ENCODE measurements around the gene MACROD2.
"Not testable (repeated sequence)": the region's sequence is repeated elsewhere in the genome, so short reads cannot be mapped to it uniquely, and the experiment has no call there.

Gene MACROD2

GRCh38 chr20:14889496-14890255 is 894.4 kb downstream of the MACROD2 start:
- peak; percentile 32 for DNase-seq

GRCh38 chr20:14890713-14891112 is 895.4 kb downstream of the MACROD2 start:
- no peak for DNase-seq

GRCh38 chr20:14892782-14893181 is 897.5 kb downstream of the MACROD2 start:
- DNase-seq: no peak

GRCh38 chr20:14896569-14896968 is 901.3 kb downstream of the MACROD2 start:
- no peak for DNase-seq

- DNase-seq: no peak
Observed at GRCh38 chr20:14897608-14898007, 902.3 kb downstream of the MACROD2 start.

- DNase-seq: no peak
Observed at GRCh38 chr20:14902432-14903089, 907.2 kb downstream of the MACROD2 start.

- no peak for DNase-seq
Observed at GRCh38 chr20:14906908-14907434, 911.7 kb downstream of the MACROD2 start.

GRCh38 chr20:14910126-14910525 is 914.8 kb downstream of the MACROD2 start:
- no peak for DNase-seq

GRCh38 chr20:14913896-14914620 is 918.7 kb downstream of the MACROD2 start:
- DNase-seq: no peak

GRCh38 chr20:14914633-14915032 is 919.3 kb downstream of the MACROD2 start:
- DNase-seq: no peak

- no peak for DNase-seq
Observed at GRCh38 chr20:14915356-14915755, 920.0 kb downstream of the MACROD2 start.

GRCh38 chr20:14916360-14916920 is 921.1 kb downstream of the MACROD2 start:
- no peak for DNase-seq

- no peak for DNase-seq
Observed at GRCh38 chr20:14918281-14918680, 923.0 kb downstream of the MACROD2 start.

- DNase-seq: peak; percentile 53
Observed at GRCh38 chr20:14918976-14919375, 923.7 kb downstream of the MACROD2 start.

- DNase-seq: no peak
Observed at GRCh38 chr20:14919501-14920081, 924.3 kb downstream of the MACROD2 start.

GRCh38 chr20:14921513-14921912 is 926.2 kb downstream of the MACROD2 start:
- DNase-seq: no peak

- DNase-seq: no peak
Observed at GRCh38 chr20:14922503-14923267, 927.4 kb downstream of the MACROD2 start.

- DNase-seq: no peak
Observed at GRCh38 chr20:14924433-14924832, 929.1 kb downstream of the MACROD2 start.

GRCh38 chr20:14925300-14925699 is 930.0 kb downstream of the MACROD2 start:
- no peak for DNase-seq

- not testable (repeated sequence) for DNase-seq
Observed at GRCh38 chr20:14926436-14926835, 931.1 kb downstream of the MACROD2 start.

GRCh38 chr20:14928083-14928482 is 932.8 kb downstream of the MACROD2 start:
- DNase-seq: peak; percentile 81

GRCh38 chr20:14929388-14929787 is 934.1 kb downstream of the MACROD2 start:
- no peak for DNase-seq

All from NCI-H82 (cell line).